OCI-LY7 (cell line): ENCODE results near the gene CIZ1. TPM values are rescaled to one million over a fixed set of nuclear protein-coding genes. Genes with fewer than 3 reads are reported as not detected.

Source experiments
- BruUV-seq: library from RNA; stranded (reverse); fragments of 400-500 nt; replicated peaks from 2 replicates; lab custom pipeline; 2021; lab: Mats Ljungman, UMichigan
- CTCF ChIA-PET: fragments of 300-600 bp; sonication (Branson Sonifier 250); formaldehyde crosslinking; loops from one replicate; lab custom pipeline; 2022; ENCODE audit warnings: antibody characterized with exemption; ENCODE audit not compliant: unreplicated experiment; lab: Charles Lee
- POLR2A ChIA-PET: fragments of 300-600 bp; sonication (Branson Sonifier 250); formaldehyde crosslinking; loops from one replicate; lab custom pipeline; 2022; ENCODE audit warnings: antibody characterized with exemption; lab: Charles Lee
- DNase-seq: peaks from one replicate; pipeline ENCODE4 v3.0.0-alpha.2; 2015; ENCODE audit warnings: low spot score
- H2AFZ ChIP-seq: fragments of 200-600 bp; sonication (generic), shearing (Covaris generic); 2 replicates; pipeline ENCODE4 v1.6.1; 2014; ENCODE audit warnings: mild to moderate bottlenecking, antibody characterized with exemption, low read length, moderate library complexity
- H3K27ac ChIP-seq: fragments of 200-600 bp; sonication (generic); 2 replicates; pipeline ENCODE4 v1.5.1; 2014; ENCODE audit warnings: mixed run types, low read depth, mild to moderate bottlenecking, moderate library complexity, low read length, inconsistent platforms; ENCODE audit not compliant: poor library complexity, severe bottlenecking
- H3K36me3 ChIP-seq: fragments of 200-600 bp; sonication (generic); 2 replicates; pipeline ENCODE4 v1.6.1; 2014; ENCODE audit warnings: mild to moderate bottlenecking, antibody characterized with exemption, low read length, moderate library complexity, mixed read lengths; ENCODE audit not compliant: insufficient read depth
- H3K4me1 ChIP-seq: fragments of 200-600 bp; sonication (generic); 2 replicates; pipeline ENCODE4 v1.5.1; 2014; ENCODE audit warnings: mild to moderate bottlenecking, low read length; ENCODE audit not compliant: insufficient read depth, poor library complexity, severe bottlenecking
- H3K4me2 ChIP-seq: fragments of 200-600 bp; sonication (generic); 2 replicates; pipeline ENCODE4 v1.6.1; 2014; ENCODE audit warnings: mild to moderate bottlenecking, low read length
- H3K4me3 ChIP-seq: fragments of 200-600 bp; sonication (generic); 2 replicates; pipeline ENCODE4 v1.5.1; 2014; ENCODE audit warnings: mild to moderate bottlenecking, low read depth, low read length; ENCODE audit not compliant: poor library complexity, severe bottlenecking
- H3K79me2 ChIP-seq: fragments of 200-600 bp; sonication (generic); 2 replicates; pipeline ENCODE4 v1.6.1; 2016; ENCODE audit warnings: low read depth, mild to moderate bottlenecking, low read length, moderate library complexity, mixed read lengths; ENCODE audit not compliant: insufficient read depth
- H3K9me2 ChIP-seq: fragments of 200-600 bp; sonication (generic); 2 replicates; pipeline ENCODE4 v1.6.1; 2016; ENCODE audit warnings: mild to moderate bottlenecking, low read length, mixed read lengths; ENCODE audit not compliant: insufficient read depth
- H3K9me3 ChIP-seq: fragments of 200-600 bp; sonication (generic); 2 replicates; pipeline ENCODE4 v1.6.1; 2014; ENCODE audit warnings: mild to moderate bottlenecking, mixed run types, low read length, mixed read lengths
- H4K20me1 ChIP-seq: fragments of 200-600 bp; sonication (generic); 2 replicates; pipeline ENCODE4 v1.6.1; 2014; ENCODE audit warnings: mild to moderate bottlenecking, antibody characterized with exemption, low read length, moderate library complexity, mixed read lengths; ENCODE audit not compliant: insufficient read depth
- CTCF ChIP-seq: fragments of 200-600 bp; sonication (generic); conservative IDR thresholded peaks from 2 replicates; pipeline ENCODE4 v1.5.1; 2014; ENCODE audit warnings: mild to moderate bottlenecking, antibody characterized with exemption, low read length, moderate library complexity, mixed read lengths
- EZH2phosphoT487 ChIP-seq: fragments of 200-600 bp; sonication (generic); IDR thresholded peaks from 2 replicates; pipeline ENCODE4 v1.6.1; 2018; ENCODE audit warnings: low read depth, borderline replicate concordance, mild to moderate bottlenecking, mixed run types, antibody characterized with exemption, low read length, moderate library complexity, mixed read lengths
- intact Hi-C: fragments of 100-400 bp; cut with micrococcal nuclease; formaldehyde crosslinking; loops from one replicate; pipeline ENCODE4 v1.10.0; 2022; ENCODE audit not compliant: unreplicated experiment
- total RNA-seq, 2 experiments: library from RNA; depleted of rRNA in 1 of 2; stranded (reverse); fragments of >200 nt in 1 of 2; shearing (Covaris generic) in 1 of 2; gene quantifications; 2 replicates each; pipeline ENCODE4 v1.2.3, GENCODE V29; 2014 to 2022

Gene CIZ1
- total RNA-seq, 2 experiments from 2014 or later, result 45.4 to 121 TPM

GRCh38 chr9:128118971-128119665 lies 72.3 kb downstream of the CIZ1 start:
- intact Hi-C loops, result no loop called here
- CTCF ChIA-PET, result no interaction called here

GRCh38 chr9:128118472-128118857 lies 72.9 kb downstream of the CIZ1 start:
- H3K4me1 ChIP-seq, result no peaks in the 10 kb centered on the region
- no peak overlapping the region for H3K4me2 ChIP-seq
- no peaks in the 10 kb centered on the region for H4K20me1 ChIP-seq
- ChIA-PET POLR2A (no interaction called here), CTCF (no interaction called here)
- TF ChIP-seq CTCF (no peak), EZH2phosphoT487 (no peak)
- no peak overlapping the region for H3K27ac ChIP-seq
- H2AFZ ChIP-seq, result no peak overlapping the region
- no TSS peak for BruUV-seq
- no peak for DNase-seq
- no peak overlapping the region for H3K4me3 ChIP-seq
- H3K9me2 ChIP-seq, result no peaks in the 10 kb centered on the region
- H3K36me3 ChIP-seq, result peaks cover 73% of the 10 kb centered on the region
- intact Hi-C loops, result no loop called here
- H3K79me2 ChIP-seq, result no peaks in the 10 kb centered on the region
- H3K9me3 ChIP-seq, result no peaks in the 10 kb centered on the region

More at GRCh38 chr9:128118971-128119665, 72.3 kb downstream of the CIZ1 start:
- no peak overlapping the region for H3K4me3 ChIP-seq
- no peaks in the 10 kb centered on the region for H3K9me3 ChIP-seq
- H3K4me1 ChIP-seq, result no peaks in the 10 kb centered on the region
- BruUV-seq, result no TSS peak
- H3K27ac ChIP-seq, result no peak overlapping the region
- DNase-seq, result no peak
- no peaks in the 10 kb centered on the region for H3K79me2 ChIP-seq
- no peak overlapping the region for H2AFZ ChIP-seq
- H3K9me2 ChIP-seq, result no peaks in the 10 kb centered on the region
- TF ChIP-seq EZH2phosphoT487 (no peak), CTCF (no peak)
- peaks cover 72% of the 10 kb centered on the region for H3K36me3 ChIP-seq
- POLR2A ChIA-PET, result no interaction called here
- no peak overlapping the region for H3K4me2 ChIP-seq
- no peaks in the 10 kb centered on the region for H4K20me1 ChIP-seq
